C4-2B (cell line): Measurements from ENCODE around the gene TENT5A.

Experiments used
- ZFX ChIP-seq: fragments of 450-650 bp; IDR thresholded peaks from 2 replicates; pipeline ENCODE4 v1.6.1; 2017
- TF ChIP-seq, protein P1 (sequence below): fragments of 450-650 bp; conservative IDR thresholded peaks from 2 replicates; pipeline ENCODE4 v1.5.1; 2017; ENCODE audit warnings: mild to moderate bottlenecking

DNA sequence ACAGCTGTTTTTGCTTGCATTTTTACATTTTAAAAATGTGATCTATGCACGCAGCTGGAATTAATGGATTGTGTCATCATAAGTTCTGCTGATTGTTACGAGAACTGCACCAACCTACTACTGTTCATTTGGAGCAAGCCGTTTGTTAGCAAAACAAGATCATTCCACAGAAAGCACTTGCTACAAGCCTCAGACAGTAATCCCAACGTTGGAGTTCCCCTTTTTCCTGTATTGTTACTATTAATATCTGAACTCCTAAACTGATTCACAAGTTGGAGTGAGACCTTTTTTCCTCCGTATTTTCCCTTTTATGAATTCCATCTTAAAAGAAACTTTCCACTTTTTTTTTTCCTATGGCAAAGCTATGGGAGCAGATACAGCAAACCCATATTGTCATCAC, 3.5 kb downstream of the TENT5A start:
- TF ChIP-seq, protein P1, sequence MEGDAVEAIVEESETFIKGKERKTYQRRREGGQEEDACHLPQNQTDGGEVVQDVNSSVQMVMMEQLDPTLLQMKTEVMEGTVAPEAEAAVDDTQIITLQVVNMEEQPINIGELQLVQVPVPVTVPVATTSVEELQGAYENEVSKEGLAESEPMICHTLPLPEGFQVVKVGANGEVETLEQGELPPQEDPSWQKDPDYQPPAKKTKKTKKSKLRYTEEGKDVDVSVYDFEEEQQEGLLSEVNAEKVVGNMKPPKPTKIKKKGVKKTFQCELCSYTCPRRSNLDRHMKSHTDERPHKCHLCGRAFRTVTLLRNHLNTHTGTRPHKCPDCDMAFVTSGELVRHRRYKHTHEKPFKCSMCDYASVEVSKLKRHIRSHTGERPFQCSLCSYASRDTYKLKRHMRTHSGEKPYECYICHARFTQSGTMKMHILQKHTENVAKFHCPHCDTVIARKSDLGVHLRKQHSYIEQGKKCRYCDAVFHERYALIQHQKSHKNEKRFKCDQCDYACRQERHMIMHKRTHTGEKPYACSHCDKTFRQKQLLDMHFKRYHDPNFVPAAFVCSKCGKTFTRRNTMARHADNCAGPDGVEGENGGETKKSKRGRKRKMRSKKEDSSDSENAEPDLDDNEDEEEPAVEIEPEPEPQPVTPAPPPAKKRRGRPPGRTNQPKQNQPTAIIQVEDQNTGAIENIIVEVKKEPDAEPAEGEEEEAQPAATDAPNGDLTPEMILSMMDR = no peak
- no peak for TF ChIP-seq ZFX
